IMR-90 (cell line): ENCODE results near the gene RARRES2. TPM values are rescaled to one million over a fixed set of nuclear protein-coding genes. Genes with fewer than 3 reads are reported as not detected.
A peak's percentile ranks its signal among the peaks of the same experiment; 100 is the strongest.

Experiments used
- ATAC-seq: fragments of 200-7000 bp; cut with Tn5 transposase; 2 replicates; pipeline ENCODE4 v1.9.1; 2020; ENCODE audit warnings: low read depth, mild to moderate bottlenecking, moderate library complexity
- BruUV-seq: library from RNA; stranded (reverse); fragments of 400-500 nt; replicated peaks from 2 replicates; lab custom pipeline; 2021; lab: Mats Ljungman, UMichigan
- CTCF ChIA-PET: fragments of 300-600 bp; formaldehyde crosslinking; extraction: SDS; loops from one replicate; lab custom pipeline; 2021; ENCODE audit warnings: antibody characterized with exemption; lab: Yijun Ruan, JAX
- POLR2A ChIA-PET: fragments of 300-600 bp; sonication (Branson Sonifier 250); formaldehyde crosslinking; loops from one replicate; lab custom pipeline; 2022; ENCODE audit warnings: antibody characterized with exemption; ENCODE audit not compliant: unreplicated experiment; lab: Charles Lee
- DNase-seq: peaks from one replicate; pipeline ENCODE4 v3.0.0; 2013
- H2AFZ ChIP-seq: replicated peaks from 2 replicates; pipeline ENCODE3; 2013; ENCODE audit warnings: low read length, mild to moderate bottlenecking; ENCODE audit not compliant: poor library complexity
- H2AK5ac ChIP-seq: 2 replicates; pipeline ENCODE4 v1.6.1; 2013; ENCODE audit warnings: low read depth, low read length, inconsistent platforms
- H2AK9ac ChIP-seq: replicated peaks from 2 replicates; pipeline ENCODE3; 2013; ENCODE audit warnings: mild to moderate bottlenecking, low read depth, low read length, moderate library complexity; ENCODE audit not compliant: poor library complexity
- H2BK120ac ChIP-seq: 2 replicates; pipeline ENCODE4 v1.6.1; 2013; ENCODE audit warnings: low read depth, low read length, inconsistent platforms
- H2BK15ac ChIP-seq: 3 replicates; pipeline ENCODE4 v1.6.1; 2013; ENCODE audit warnings: low read depth, low read length, inconsistent platforms
- H2BK20ac ChIP-seq: 2 replicates; pipeline ENCODE4 v1.6.1; 2013; ENCODE audit warnings: low read depth, mild to moderate bottlenecking, inconsistent platforms, low read length, moderate library complexity
- H2BK5ac ChIP-seq: 2 replicates; pipeline ENCODE4 v1.6.1; 2013; ENCODE audit warnings: mild to moderate bottlenecking, low read depth, low read length, inconsistent platforms; ENCODE audit not compliant: poor library complexity, severe bottlenecking
- H3K14ac ChIP-seq: replicated peaks from 2 replicates; pipeline ENCODE4 v1.6.1; 2013; ENCODE audit warnings: low read depth, low read length, inconsistent platforms
- H3K18ac ChIP-seq: 2 replicates; pipeline ENCODE4 v1.6.1; 2013; ENCODE audit warnings: low read depth, low read length, control low read depth
- H3K23ac ChIP-seq: 2 replicates; pipeline ENCODE4 v1.6.1; 2013; ENCODE audit warnings: low read depth, low read length, inconsistent platforms
- H3K27ac ChIP-seq: 2 replicates; pipeline ENCODE4 v1.5.1; 2013; ENCODE audit warnings: mild to moderate bottlenecking, control low read depth, low read length; ENCODE audit not compliant: insufficient read depth
- H3K27me3 ChIP-seq: 2 replicates; pipeline ENCODE4 v1.6.1; 2013; ENCODE audit warnings: low read length; ENCODE audit not compliant: control insufficient read depth, insufficient read depth
- H3K36me3 ChIP-seq: 2 replicates; pipeline ENCODE4 v1.6.1; 2013; ENCODE audit warnings: low read length, mixed read lengths; ENCODE audit not compliant: control insufficient read depth, insufficient read depth
- H3K4ac ChIP-seq: 2 replicates; pipeline ENCODE4 v1.6.1; 2013; ENCODE audit warnings: low read depth, low read length, inconsistent platforms
- H3K4me1 ChIP-seq: 2 replicates; pipeline ENCODE4 v1.6.1; 2013; ENCODE audit warnings: low read length, mixed read lengths; ENCODE audit not compliant: control insufficient read depth, insufficient read depth
- H3K4me2 ChIP-seq: 2 replicates; pipeline ENCODE4 v1.6.1; 2013; ENCODE audit warnings: low read depth, mild to moderate bottlenecking, control low read depth, low read length, moderate library complexity
- H3K4me3 ChIP-seq: 2 replicates; pipeline ENCODE4 v1.5.1; 2013; ENCODE audit warnings: low read depth, mild to moderate bottlenecking, control low read depth, low read length, moderate library complexity; ENCODE audit not compliant: insufficient read depth
- H3K56ac ChIP-seq: 2 replicates; pipeline ENCODE4 v1.6.1; 2013; ENCODE audit warnings: low read length, inconsistent platforms; ENCODE audit not compliant: insufficient read depth; ENCODE audit errors: extremely low read depth
- H3K79me1 ChIP-seq, 2 experiments: 2 replicates each; pipeline ENCODE4 v1.6.1; 2013; ENCODE audit warnings: low read length in 2 of 2, inconsistent platforms in 1 of 2, low read depth in 1 of 2
- H3K9ac ChIP-seq: 2 replicates; pipeline ENCODE4 v1.6.1; 2013; ENCODE audit warnings: low read depth, low read length, control low read depth
- H3K9me1 ChIP-seq: 2 replicates; pipeline ENCODE4 v1.6.1; 2013; ENCODE audit warnings: low read length, inconsistent platforms; ENCODE audit not compliant: insufficient read depth
- H3K9me3 ChIP-seq: 2 replicates; pipeline ENCODE4 v1.6.1; 2013; ENCODE audit warnings: low read length; ENCODE audit not compliant: control insufficient read depth, insufficient read depth
- H4K20me1 ChIP-seq: 2 replicates; pipeline ENCODE4 v1.6.1; 2013; ENCODE audit warnings: low read length, inconsistent platforms; ENCODE audit not compliant: insufficient read depth
- H4K5ac ChIP-seq: 2 replicates; pipeline ENCODE4 v1.6.1; 2013; ENCODE audit warnings: mild to moderate bottlenecking, low read depth, low read length, control low read depth
- H4K8ac ChIP-seq, 2 experiments: 2 replicates each; pipeline ENCODE4 v1.6.1; 2013; ENCODE audit warnings: low read depth in 2 of 2, low read length in 2 of 2, control low read depth in 1 of 2, inconsistent platforms in 1 of 2
- H4K91ac ChIP-seq: 2 replicates; pipeline ENCODE4 v1.6.1; 2013; ENCODE audit warnings: low read depth, low read length, inconsistent platforms; ENCODE audit not compliant: insufficient read depth
- BHLHE40 ChIP-seq: fragments of 150-350 bp; IDR thresholded peaks from 2 replicates; pipeline ENCODE4 v1.6.1; 2016; ENCODE audit warnings: mild to moderate bottlenecking, low read depth, low read length
- CEBPB ChIP-seq: IDR thresholded peaks from 2 replicates; pipeline ENCODE4 v1.6.1; 2012; ENCODE audit warnings: low read depth, low read length, improper control_type of control experiment
- ELK1 ChIP-seq: fragments of 150-350 bp; IDR thresholded peaks from 2 replicates; pipeline ENCODE4 v1.6.1; 2016; ENCODE audit warnings: low read depth, mild to moderate bottlenecking, low read length, moderate library complexity, borderline replicate concordance
- FOS ChIP-seq: fragments of 150-350 bp; IDR thresholded peaks from 2 replicates; pipeline ENCODE4 v1.6.1; 2016; ENCODE audit warnings: low read depth, low read length
- MAFK ChIP-seq: IDR thresholded peaks from 2 replicates; pipeline ENCODE4 v1.6.1; 2012; ENCODE audit warnings: low read depth, low read length, improper control_type of control experiment
- MXI1 ChIP-seq: IDR thresholded peaks from 2 replicates; pipeline ENCODE4 v1.6.1; 2012; ENCODE audit warnings: low read depth, mild to moderate bottlenecking, low read length, moderate library complexity, borderline replicate concordance
- NFE2L2 ChIP-seq: fragments of 150-350 bp; IDR thresholded peaks from 2 replicates; pipeline ENCODE4 v1.6.1; 2016; ENCODE audit warnings: low read depth, mild to moderate bottlenecking, low read length
- RAD21 ChIP-seq: IDR thresholded peaks from 2 replicates; pipeline ENCODE4 v1.6.1; 2012; ENCODE audit warnings: low read length, improper control_type of control experiment
- RFX5 ChIP-seq: IDR thresholded peaks from 2 replicates; pipeline ENCODE4 v1.8.0; 2012; ENCODE audit warnings: low read depth, mild to moderate bottlenecking, low read length, moderate library complexity
- WGBS, 2 experiments: methylation state at CpG; one replicate each; pipeline versions ENCODE4 v1.1.5 to v1.1.7; 2013; ENCODE audit warnings: missing lambda C conversion rate in 2 of 2; ENCODE audit not compliant: insufficient read length in 1 of 2; ENCODE audit errors: extremely low coverage in 2 of 2; 5-methylcytosine and 5-hydroxymethylcytosine counted together
- dilution Hi-C: fragments of 300-500 bp; cut with HindIII; formaldehyde crosslinking; loops from one replicate; pipeline ENCODE4 v1.14.3; 2018; ENCODE audit warnings: low sequenced_read_pairs; ENCODE audit not compliant: unreplicated experiment
- in situ Hi-C: fragments of 300-500 bp; cut with MboI; formaldehyde crosslinking; loops from 3 replicates; pipeline ENCODE4 v1.14.3; 2019; ENCODE audit warnings: low sequenced_read_pairs, inconsistent platforms, mixed read lengths
- intact Hi-C: fragments of 100-400 bp; cut with micrococcal nuclease; formaldehyde crosslinking; loops from 2 replicates; pipeline ENCODE4 v1.10.0; 2022
- polyA plus RNA-seq, 3 experiments: library from polyadenylated mRNA; depleted of rRNA; stranded (reverse); fragments of >200 nt; gene quantifications; 2 replicates each; pipeline ENCODE4 v1.2.3, GENCODE V29; 2012; ENCODE audit warnings: low replicate concordance in 1 of 3
- total RNA-seq: library from RNA; depleted of rRNA; stranded (reverse); fragments of >200 nt; gene quantifications from 2 replicates; pipeline ENCODE4 v1.2.3, GENCODE V29; 2012
- TF ChIP-seq, protein P1 (sequence below): conservative IDR thresholded peaks from 2 replicates; pipeline ENCODE4 v1.5.1; 2012; ENCODE audit warnings: mild to moderate bottlenecking, low read depth, low read length, improper control_type of control experiment

Gene RARRES2
- total and polyA plus RNA-seq, 2 of the 4 experiments (the other 2 are of a cell fraction): 1.6 TPM; not detected in 1

DNA sequence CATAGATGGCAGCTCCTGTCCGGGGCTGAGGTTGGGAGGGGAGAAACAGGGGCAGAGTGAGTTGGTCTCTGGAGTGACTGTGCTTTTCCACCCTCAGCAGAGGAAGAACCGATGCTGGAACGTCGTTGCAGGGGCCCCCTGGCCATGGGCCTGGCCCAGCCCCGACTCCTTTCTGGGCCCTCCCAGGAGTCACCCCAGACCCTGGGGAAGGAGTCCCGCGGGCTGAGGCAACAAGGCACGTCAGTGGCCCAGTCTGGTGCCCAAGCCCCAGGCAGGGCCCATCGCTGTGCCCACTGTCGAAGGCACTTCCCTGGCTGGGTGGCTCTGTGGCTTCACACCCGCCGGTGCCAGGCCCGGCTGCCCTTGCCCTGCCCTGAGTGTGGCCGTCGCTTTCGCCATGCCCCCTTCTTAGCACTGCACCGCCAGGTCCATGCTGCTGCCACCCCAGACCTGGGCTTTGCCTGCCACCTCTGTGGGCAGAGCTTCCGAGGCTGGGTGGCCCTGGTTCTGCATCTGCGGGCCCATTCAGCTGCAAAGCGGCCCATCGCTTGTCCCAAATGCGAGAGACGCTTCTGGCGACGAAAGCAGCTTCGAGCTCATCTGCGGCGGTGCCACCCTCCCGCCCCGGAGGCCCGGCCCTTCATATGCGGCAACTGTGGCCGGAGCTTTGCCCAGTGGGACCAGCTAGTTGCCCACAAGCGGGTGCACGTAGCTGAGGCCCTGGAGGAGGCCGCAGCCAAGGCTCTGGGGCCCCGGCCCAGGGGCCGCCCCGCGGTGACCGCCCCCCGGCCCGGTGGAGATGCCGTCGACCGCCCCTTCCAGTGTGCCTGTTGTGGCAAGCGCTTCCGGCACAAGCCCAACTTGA is 29.9 kb upstream of the RARRES2 start (continued):
- TF ChIP-seq CEBPB (no peak), RFX5 (no peak), NFE2L2 (no peak)

DNA sequence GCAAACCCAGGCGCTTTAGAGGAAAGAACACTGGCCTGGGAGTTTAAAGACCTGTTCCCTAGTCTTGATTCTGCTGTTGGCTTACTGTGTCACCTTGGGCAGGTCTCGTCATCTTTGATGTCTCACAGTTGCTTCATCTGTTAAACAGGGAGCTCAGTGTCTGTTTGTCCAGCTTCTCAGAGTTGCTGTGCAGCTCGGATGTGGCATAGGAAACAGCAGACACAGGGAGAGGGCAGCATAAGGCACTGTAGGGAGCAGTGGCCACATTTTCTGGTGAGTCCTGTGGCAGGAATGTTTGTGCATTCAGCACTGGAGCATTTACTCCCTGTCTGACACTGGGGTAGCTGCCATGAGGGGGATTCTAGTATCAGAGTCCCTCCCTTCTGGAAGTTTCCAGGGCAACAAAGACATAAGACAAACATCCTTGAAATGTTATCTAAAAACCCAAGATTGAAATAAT is 29.2 kb upstream of the RARRES2 start:
- H3K4ac ChIP-seq: peak overlapping the region; percentile 98
- peak overlapping the region; percentile 43; the same call in 1 of the 2 replicates for H2AK5ac ChIP-seq
- 0 out of 2 replicates have a peak, but pooled peaks have one; percentile 9 for TF ChIP-seq RAD21
- peak; percentile 26; the same call in 1 of the 2 replicates for TF ChIP-seq MAFK
- TF ChIP-seq BHLHE40: no peak
- TF ChIP-seq, protein P1, sequence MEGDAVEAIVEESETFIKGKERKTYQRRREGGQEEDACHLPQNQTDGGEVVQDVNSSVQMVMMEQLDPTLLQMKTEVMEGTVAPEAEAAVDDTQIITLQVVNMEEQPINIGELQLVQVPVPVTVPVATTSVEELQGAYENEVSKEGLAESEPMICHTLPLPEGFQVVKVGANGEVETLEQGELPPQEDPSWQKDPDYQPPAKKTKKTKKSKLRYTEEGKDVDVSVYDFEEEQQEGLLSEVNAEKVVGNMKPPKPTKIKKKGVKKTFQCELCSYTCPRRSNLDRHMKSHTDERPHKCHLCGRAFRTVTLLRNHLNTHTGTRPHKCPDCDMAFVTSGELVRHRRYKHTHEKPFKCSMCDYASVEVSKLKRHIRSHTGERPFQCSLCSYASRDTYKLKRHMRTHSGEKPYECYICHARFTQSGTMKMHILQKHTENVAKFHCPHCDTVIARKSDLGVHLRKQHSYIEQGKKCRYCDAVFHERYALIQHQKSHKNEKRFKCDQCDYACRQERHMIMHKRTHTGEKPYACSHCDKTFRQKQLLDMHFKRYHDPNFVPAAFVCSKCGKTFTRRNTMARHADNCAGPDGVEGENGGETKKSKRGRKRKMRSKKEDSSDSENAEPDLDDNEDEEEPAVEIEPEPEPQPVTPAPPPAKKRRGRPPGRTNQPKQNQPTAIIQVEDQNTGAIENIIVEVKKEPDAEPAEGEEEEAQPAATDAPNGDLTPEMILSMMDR: peak; percentile 27; the same call in 1 of the 2 replicates
- 0 out of 2 replicates have a peak, but pooled peaks have one; percentile 32 for TF ChIP-seq FOS
- no peak for TF ChIP-seq ELK1
- 0 out of 2 replicates have a peak, but pooled peaks have one; percentile 48 for TF ChIP-seq MXI1
- H4K8ac ChIP-seq: no peak overlapping the region; a peak in 1 of 4 replicates
- DNase-seq (peak; percentile 80), ATAC-seq (peak; percentile 69)
- dilution Hi-C loops: no loop called here
- ChIA-PET CTCF (interaction anchor here (0.5 to 1.1 kb wide), 4 partner anchors 14 to 63 kb away, joined by 3 to 5 read pairs (median 3); no protein-coding TSS in a partner anchor), POLR2A (interaction anchor here (0.5 kb wide), 1 partner anchor 18 kb away, joined by 3 read pairs; no protein-coding TSS in a partner anchor)
- H2AFZ ChIP-seq: peak overlapping the region; percentile 47
- H3K18ac ChIP-seq: no peak overlapping the region
- H3K9me3 ChIP-seq: no peaks in the 10 kb centered on the region
- intact Hi-C loops: no loop called here
- peaks cover 21 to 44% of the 10 kb centered on the region in 2 experiments; a peak in 3 of 4 replicates for H3K79me1 ChIP-seq
- 0 out of 3 replicates have a peak overlapping the region, but pooled peaks have one; percentile 17 for H2BK15ac ChIP-seq
- H3K27ac ChIP-seq: peak overlapping the region; percentile 85
- H3K9ac ChIP-seq: peak overlapping the region; percentile 81
- H4K91ac ChIP-seq: peak overlapping the region; percentile 66; the same call in 1 of the 2 replicates
- no peaks in the 10 kb centered on the region for H3K27me3 ChIP-seq
- no TSS peak for BruUV-seq
- no peak overlapping the region for H4K5ac ChIP-seq
- peak overlapping the region; percentile 97 for H3K4me2 ChIP-seq
- 0 out of 2 replicates have a peak overlapping the region, but pooled peaks have one; percentile 49 for H3K56ac ChIP-seq
- peak overlapping the region; percentile 79 for H2BK5ac ChIP-seq
- H3K4me3 ChIP-seq: no peak overlapping the region
- peaks cover 9% of the 10 kb centered on the region for H4K20me1 ChIP-seq
- no peaks in the 10 kb centered on the region; the same call in 1 of the 2 replicates for H3K9me1 ChIP-seq
- peaks cover 38% of the 10 kb centered on the region for H3K36me3 ChIP-seq
- H3K23ac ChIP-seq: peak overlapping the region; percentile 59; the same call in 1 of the 2 replicates
- H2AK9ac ChIP-seq: peak overlapping the region; percentile 93
- no peak overlapping the region for H2BK20ac ChIP-seq
- 90% methylated on average over 3 of the region's 3 CpGs; no CpG with 5 or more reads in 1 of the 2 experiments for WGBS, 2 experiments
- H3K4me1 ChIP-seq: peaks cover 18% of the 10 kb centered on the region
- in situ Hi-C loops: no loop called here
- H3K14ac ChIP-seq: 0 out of 2 replicates have a peak overlapping the region, but pooled peaks have one; percentile 44
- no peak overlapping the region; the same call in 1 of the 2 replicates for H2BK120ac ChIP-seq
